ENCODE results near the gene SMAD3.

The SMAD3 gene

DNA sequence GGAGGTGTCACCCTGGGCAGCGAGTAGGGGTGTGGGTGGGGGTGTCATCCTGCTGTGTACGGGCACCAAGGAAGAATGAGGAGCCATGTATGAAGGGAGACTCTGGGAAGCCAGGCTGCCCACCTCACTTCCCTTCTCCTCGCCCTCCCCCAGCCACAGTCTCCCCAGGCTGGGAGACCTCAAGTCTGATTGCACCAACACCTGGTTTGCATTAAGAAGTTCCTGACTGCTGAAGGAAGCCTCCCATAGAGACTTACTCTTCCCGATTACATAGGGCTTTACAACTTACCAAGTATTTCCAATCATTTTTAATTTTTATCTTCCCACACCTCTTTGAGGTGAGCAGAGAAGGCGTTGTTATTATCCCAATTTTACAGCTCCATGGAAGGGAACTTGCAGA is 29.5 kb upstream of the SMAD3 start:
- in situ Hi-C loops (cut with MboI; ENCODE audit: low pct_unique_long_range_greater_than_20kb, low sequenced_read_pairs, unreplicated experiment) = no loop called here
- no peak for TF ChIP-seq CTCF (IDR thresholded peaks at IDR 0.05; ENCODE audit: extremely low read depth, insufficient read depth, missing control alignments)
- peak; percentile 12 for DNase-seq (ENCODE audit: low spot score)

DNA sequence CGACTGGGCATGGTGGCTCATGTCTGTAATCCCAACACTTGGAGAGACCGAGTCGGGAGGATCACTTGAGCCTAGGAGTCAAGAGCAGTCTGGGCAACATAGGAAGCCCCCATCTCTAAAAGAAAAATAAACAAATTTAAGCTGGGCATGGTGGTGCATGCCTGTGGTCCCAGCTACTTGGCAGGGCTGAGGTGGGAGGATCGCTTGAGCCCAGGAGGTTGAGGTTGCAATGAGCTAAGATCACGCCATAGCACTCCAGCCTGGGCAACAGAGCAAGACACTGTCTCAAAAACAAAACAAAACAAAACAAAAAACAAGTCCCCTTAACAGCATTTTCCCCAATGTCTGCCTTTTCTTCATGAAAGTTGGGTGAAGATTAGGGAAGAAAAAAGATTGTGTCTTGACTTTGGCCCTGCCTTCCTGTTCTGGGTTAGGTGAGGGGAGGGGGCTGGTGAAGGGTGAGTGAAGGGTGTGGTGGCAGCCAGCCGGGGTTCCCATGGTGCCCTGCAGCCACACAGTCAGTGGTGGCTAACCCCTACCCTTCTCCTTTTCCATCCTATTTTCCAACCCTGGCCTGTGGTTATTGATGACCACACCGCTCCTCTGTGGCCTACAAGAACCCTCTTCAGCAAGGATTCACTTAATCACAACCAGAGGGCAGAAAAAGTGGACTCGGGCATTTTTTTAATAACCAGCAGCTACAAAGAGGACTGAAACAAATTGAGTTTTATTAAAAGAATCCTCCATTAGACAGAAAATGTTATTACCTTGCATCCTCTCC is 28.4 kb upstream of the SMAD3 start:
- TF ChIP-seq CTCF (IDR thresholded peaks at IDR 0.05; ENCODE audit: extremely low read depth, insufficient read depth, missing control alignments) = no peak
- peak; percentile 10 for DNase-seq (ENCODE audit: low spot score)
- in situ Hi-C loops (cut with MboI; ENCODE audit: low pct_unique_long_range_greater_than_20kb, low sequenced_read_pairs, unreplicated experiment) = no loop called here

DNA sequence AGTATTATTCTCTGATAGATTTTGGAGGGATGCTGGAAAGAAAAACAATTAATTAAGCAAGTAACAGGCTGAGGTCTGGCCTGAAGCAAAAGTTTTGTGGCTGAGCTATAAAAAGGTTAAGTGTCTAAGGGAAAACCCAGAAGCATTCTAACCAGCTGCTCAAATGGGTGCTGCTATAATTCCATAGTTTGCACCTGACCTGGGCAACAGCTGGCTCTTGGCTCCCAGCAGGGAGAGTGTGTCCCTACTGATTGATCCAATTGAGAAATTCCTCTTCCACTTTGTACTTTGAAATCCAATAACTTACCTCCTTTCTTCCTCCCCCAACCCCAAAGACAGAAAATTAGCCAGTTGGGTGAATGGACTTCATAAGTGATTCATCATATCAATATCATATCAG is 27.7 kb upstream of the SMAD3 start:
- in situ Hi-C loops (cut with MboI; ENCODE audit: low pct_unique_long_range_greater_than_20kb, low sequenced_read_pairs, unreplicated experiment) = no loop called here
- peak; percentile 38 for DNase-seq (ENCODE audit: low spot score)
- TF ChIP-seq CTCF (IDR thresholded peaks at IDR 0.05; ENCODE audit: extremely low read depth, insufficient read depth, missing control alignments) = no peak

GRCh38 chr15:67038736-67039135 is 26.7 kb upstream of the SMAD3 start:
- TF ChIP-seq CTCF (IDR thresholded peaks at IDR 0.05; ENCODE audit: extremely low read depth, insufficient read depth, missing control alignments) = no peak
- DNase-seq (ENCODE audit: low spot score) = no peak
- in situ Hi-C loops (cut with MboI; ENCODE audit: low pct_unique_long_range_greater_than_20kb, low sequenced_read_pairs, unreplicated experiment) = no loop called here

- no peak for TF ChIP-seq CTCF (IDR thresholded peaks at IDR 0.05; ENCODE audit: extremely low read depth, insufficient read depth, missing control alignments)
- in situ Hi-C loops (cut with MboI; ENCODE audit: low pct_unique_long_range_greater_than_20kb, low sequenced_read_pairs, unreplicated experiment) = no loop called here
- DNase-seq (ENCODE audit: low spot score) = no peak
These were observed 25.9 kb upstream of the SMAD3 start for GRCh38 chr15:67039384-67040075.

- no peak for DNase-seq (ENCODE audit: low spot score)
- TF ChIP-seq CTCF (IDR thresholded peaks at IDR 0.05; ENCODE audit: extremely low read depth, insufficient read depth, missing control alignments) = no peak
- in situ Hi-C loops (cut with MboI; ENCODE audit: low pct_unique_long_range_greater_than_20kb, low sequenced_read_pairs, unreplicated experiment) = no loop called here
These were observed 25.1 kb upstream of the SMAD3 start for GRCh38 chr15:67040277-67040676.
